Measurements from ENCODE around the gene LRRC45.

DNA sequence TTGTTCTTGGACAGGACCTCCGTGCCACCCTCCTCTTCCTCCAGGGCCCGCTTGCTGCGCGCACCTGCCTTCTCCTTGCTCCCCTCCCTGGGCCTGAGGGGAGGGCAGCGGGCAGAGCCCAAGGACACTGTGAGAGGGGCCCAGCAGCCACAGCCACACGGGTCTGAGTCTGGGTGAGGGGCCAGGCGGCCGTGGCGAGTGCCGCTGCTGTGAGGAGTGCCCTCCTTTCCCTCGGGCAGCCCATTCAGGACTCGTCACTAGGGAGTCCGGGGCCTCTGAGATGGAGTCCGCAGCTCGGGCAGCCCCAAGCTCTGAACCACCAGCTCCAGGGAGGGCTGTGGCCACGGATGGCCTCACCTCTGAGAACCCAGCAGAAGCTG lies 36.9 kb downstream of the LRRC45 start:
- no peak for TF ChIP-seq CTCF (IDR thresholded peaks at IDR 0.05; ENCODE audit: insufficient read depth, low read length)
- no peak for TF ChIP-seq REST (IDR thresholded peaks at IDR 0.05; ENCODE audit: insufficient replicate concordance, low read depth)

Measured in HL-60 (cell line).